Pancreas (tissue), 10 donors: ENCODE measurements around the gene KCNQ1OT1. TPM values are rescaled to one million over a fixed set of nuclear protein-coding genes. Genes with fewer than 3 reads are reported as not detected.

ENCODE experiments used
- ATAC-seq, 4 donors: fragments of 200-7000 bp; cut with Tn5 transposase; one replicate each; pipeline versions ENCODE4 v1.8.0 to v1.9.1; 2020; ENCODE audit warnings: mild to moderate bottlenecking in 4 of 4, moderate library complexity in 4 of 4
- DNase-seq, 6 donors: peaks; one replicate each; pipeline ENCODE4 v3.0.0-alpha.2; 2020
- FAIRE-seq: peaks from 2 replicates; lab custom pipeline; 2012; peaks lifted over from hg19 to GRCh38; lab: Jason Lieb, UNC
- H3K27ac ChIP-seq, 4 donors: fragments of 200-600 bp; sonication (generic); 1 replicate in 3 of 4; 2 replicates in 1 of 4; pipeline versions ENCODE4 v1.5.0 to v1.8.0; 2020
- H3K27me3 ChIP-seq, 4 donors: fragments of 200-600 bp; one replicate each; pipeline ENCODE4 v1.8.0; 2021
- H3K36me3 ChIP-seq, 3 donors: fragments of 200-600 bp; sonication (generic) in 1 of 3; one replicate each; pipeline versions ENCODE4 v1.5.0 to v1.8.0; 2020 to 2021
- H3K4me1 ChIP-seq, 3 donors: fragments of 200-600 bp; one replicate each; pipeline ENCODE4 v1.8.0; 2021
- H3K4me3 ChIP-seq, 4 donors: fragments of 200-600 bp; sonication (generic) in 2 of 4; one replicate each; pipeline versions ENCODE4 v1.5.0 to v1.8.0; 2020 to 2021
- H3K9me3 ChIP-seq, 4 donors: fragments of 200-600 bp; one replicate each; pipeline ENCODE4 v1.8.0; 2021
- CTCF ChIP-seq, 4 donors: fragments of 200-600 bp; sonication (generic) in 3 of 4; IDR thresholded peaks; one replicate each; pipeline versions ENCODE4 v1.5.0 to v1.8.0; 2021; ENCODE audit warnings: antibody characterized with exemption in 4 of 4
- WGBS, 2 donors: extraction: QIAGEN DNeasy Blood & Tissue Kit; methylation state at CpG; one replicate each; pipeline ENCODE4 v1.1.7; 2013; 5-methylcytosine and 5-hydroxymethylcytosine counted together
- intact Hi-C, 3 donors: fragments of 100-400 bp; cut with DNase I; formaldehyde crosslinking; loops; one replicate each; pipeline versions ENCODE4 v1.11.1 to v1.14.2; 2022
- polyA plus RNA-seq, 2 donors: library from polyadenylated mRNA; stranded (reverse); fragments of 200-250 nt; gene quantifications; one replicate each; pipeline ENCODE4 v1.2.3, GENCODE V29; 2013
- total RNA-seq, 6 donors: library from RNA; stranded (reverse); fragmentation: NEBNext Ultra II Directional in 4 of 6; extraction: Animal tissue kit (Norgen Biotek cat#: 25700) in 4 of 6; gene quantifications; one replicate each; pipeline versions ENCODE4 v1.2.1 to v1.2.4, GENCODE V29; 2021 to 2023
- donor health status: healthy with polysubstance abuse.
- donor health status: DM: no; HTN: no; CAD: no; lungs with moderate emphysema.
- donor health status: DM: no; HTN: no; CAD: no.
- donor health status: control.
- donor health status: control.
- donor health status: Bipolar disorder and iron deficiency.
- donor health status: DM: yes; HTN: yes; CAD: no.
- donor health status: DM: no; HTN: no; CAD: no.
- donor health status: DM: no; HTN: no; CAD: no.
- donor health status: DM: yes; HTN: yes; CAD: no.

KCNQ1OT1 gene
- total and polyA plus RNA-seq, 8 donors, result 0.31 to 1.9 (median 1.4) TPM

DNA sequence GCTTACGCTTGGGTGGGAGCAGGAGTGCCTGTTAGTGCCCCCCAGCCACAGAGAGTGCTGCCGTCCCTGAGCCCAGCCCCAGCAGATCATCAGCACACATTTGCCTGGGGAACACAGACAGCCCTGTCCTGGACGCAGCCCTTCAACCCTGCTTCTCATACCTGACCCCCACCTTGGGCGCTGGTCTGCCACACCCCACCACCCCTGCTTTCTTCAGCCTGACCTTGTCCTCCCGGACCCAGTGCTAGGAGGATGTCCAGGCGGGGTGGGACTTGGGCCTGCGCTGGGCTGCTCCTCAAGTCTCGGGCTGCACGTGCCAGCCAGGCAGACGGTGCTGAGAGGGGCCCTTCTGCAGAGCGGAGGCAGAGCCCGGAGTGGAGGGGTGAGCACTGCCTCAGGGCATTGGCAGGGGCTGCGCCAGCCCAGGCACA lies 119.2 kb downstream of the KCNQ1OT1 start:
- ATAC-seq (no peak), DNase-seq (peak in 5 of 6 donors; percentile 6 to 55 (median 14)), FAIRE-seq (no peak)
- no peak overlapping the region for H3K27ac ChIP-seq
- 91 to 96% methylated on average over 13 of the region's 13 CpGs for WGBS, 2 donors
- H3K9me3 ChIP-seq, result no peaks in the 10 kb centered on the region
- no peaks in the 10 kb centered on the region for H3K27me3 ChIP-seq
- no peak for TF ChIP-seq CTCF (IDR thresholded peaks at IDR 0.05)
- no peaks in the 10 kb centered on the region for H3K4me1 ChIP-seq
- no peaks in the 10 kb centered on the region for H3K36me3 ChIP-seq
- intact Hi-C loops, result no loop called here
- no peak overlapping the region for H3K4me3 ChIP-seq

DNA sequence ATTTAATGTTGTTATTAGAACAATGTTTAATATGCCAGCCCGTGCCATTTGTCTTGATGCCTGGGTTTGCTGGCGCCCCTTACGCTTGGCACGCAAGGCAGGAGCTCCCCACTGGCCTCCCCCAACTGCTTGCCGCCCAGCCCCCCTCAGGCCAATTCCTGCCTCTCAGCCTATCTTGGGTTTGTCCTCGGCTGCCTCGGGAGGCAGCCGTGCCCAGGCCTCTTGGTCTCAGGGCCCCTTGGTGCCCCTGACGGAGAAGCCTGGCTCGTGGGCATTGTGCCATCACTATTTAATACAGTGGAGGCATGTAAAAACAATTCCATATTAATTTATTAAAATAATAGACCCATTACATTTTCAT lies 119.8 kb downstream of the KCNQ1OT1 start:
- H3K4me1 ChIP-seq, result no peaks in the 10 kb centered on the region
- H3K27ac ChIP-seq, result no peak overlapping the region
- H3K9me3 ChIP-seq, result no peaks in the 10 kb centered on the region
- DNase-seq (peak in 2 of 6 donors; percentile 20), ATAC-seq (no peak), FAIRE-seq (no peak)
- H3K27me3 ChIP-seq, result no peaks in the 10 kb centered on the region
- intact Hi-C loops, result no loop called here
- TF ChIP-seq CTCF (IDR thresholded peaks at IDR 0.05), result no peak
- H3K36me3 ChIP-seq, result no peaks in the 10 kb centered on the region
- WGBS, 2 donors, result 89 to 91% methylated on average over 10 of the region's 10 CpGs
- no peak overlapping the region for H3K4me3 ChIP-seq

GRCh38 chr11:2579315-2580060 lies 120.3 kb downstream of the KCNQ1OT1 start:
- DNase-seq (peak in 4 of 6 donors; percentile 8 to 61 (median 42)), ATAC-seq (no peak), FAIRE-seq (no peak)
- H3K4me1 ChIP-seq, result no peaks in the 10 kb centered on the region
- no peak overlapping the region for H3K27ac ChIP-seq
- WGBS, 2 donors, result 85 to 93% methylated on average over 17 of the region's 17 CpGs
- H3K4me3 ChIP-seq, result no peak overlapping the region
- H3K36me3 ChIP-seq, result no peaks in the 10 kb centered on the region
- intact Hi-C loops, result no loop called here
- no peaks in the 10 kb centered on the region for H3K27me3 ChIP-seq
- no peak for TF ChIP-seq CTCF (IDR thresholded peaks at IDR 0.05)
- no peaks in the 10 kb centered on the region for H3K9me3 ChIP-seq

- ATAC-seq (no peak), FAIRE-seq (no peak), DNase-seq (no peak)
- WGBS, 2 donors, result 83 to 86% methylated on average over 7 of the region's 7 CpGs
- Histone ChIP-seq H3K4me3 (no peak overlapping the region), H3K27me3 (no peaks in the 10 kb centered on the region), H3K4me1 (no peaks in the 10 kb centered on the region), H3K36me3 (no peaks in the 10 kb centered on the region), H3K9me3 (no peaks in the 10 kb centered on the region), H3K27ac (no peak overlapping the region)
- no peak for TF ChIP-seq CTCF (IDR thresholded peaks at IDR 0.05)
- intact Hi-C loops, result no loop called here
Measured at GRCh38 chr11:2578929-2579270, 120.9 kb downstream of the KCNQ1OT1 start.
